HL-60/S4 treated with phorbol 12-myristate 13-acetate at 8.2 ng/mL for 4 days and 3 days (cell line): Measurements from ENCODE around the gene MLN.

Experiments
- in situ Hi-C: fragments of 300-500 bp; cut with MboI; formaldehyde crosslinking; loops from 2 replicates; pipeline ENCODE4 v1.15.0; 2022; ENCODE audit warnings: low sequenced_read_pairs

The MLN gene

GRCh38 chr6:33803571-33804053 lies at the start of gene MLN:
MLN (minus strand) TSS chr6:33804003; CDS start chr6:33801163, 2,840 bp downstream.
- in situ Hi-C loops = no loop called here

GRCh38 chr6:33853026-33853425 lies 49.2 kb upstream of the MLN start:
- in situ Hi-C loops = no loop called here

- in situ Hi-C loops = no loop called here
These were observed 48.2 kb upstream of the MLN start for GRCh38 chr6:33851959-33852358.

GRCh38 chr6:33850869-33851541 lies 47.2 kb upstream of the MLN start:
- in situ Hi-C loops = no loop called here

DNA sequence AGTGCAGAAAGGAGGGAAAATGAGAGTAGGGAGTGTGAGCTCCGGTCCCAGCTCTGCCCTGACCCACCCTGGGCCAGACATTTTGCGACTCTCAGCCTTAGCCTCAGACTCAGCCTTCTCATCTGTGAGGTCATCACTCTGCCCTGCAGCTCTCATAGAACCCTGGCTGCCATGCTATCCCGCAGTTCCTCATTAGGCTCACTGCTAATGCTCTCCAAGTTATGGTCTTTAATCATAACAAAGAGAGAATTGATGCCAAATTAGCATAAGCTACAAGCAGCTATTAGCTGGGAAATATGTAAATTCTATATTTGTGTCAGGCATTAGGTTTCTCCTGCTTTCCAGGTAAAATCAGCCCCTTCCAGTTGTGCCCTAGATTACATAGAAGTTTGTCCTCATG lies 46.5 kb upstream of the MLN start:
- in situ Hi-C loops = no loop called here

DNA sequence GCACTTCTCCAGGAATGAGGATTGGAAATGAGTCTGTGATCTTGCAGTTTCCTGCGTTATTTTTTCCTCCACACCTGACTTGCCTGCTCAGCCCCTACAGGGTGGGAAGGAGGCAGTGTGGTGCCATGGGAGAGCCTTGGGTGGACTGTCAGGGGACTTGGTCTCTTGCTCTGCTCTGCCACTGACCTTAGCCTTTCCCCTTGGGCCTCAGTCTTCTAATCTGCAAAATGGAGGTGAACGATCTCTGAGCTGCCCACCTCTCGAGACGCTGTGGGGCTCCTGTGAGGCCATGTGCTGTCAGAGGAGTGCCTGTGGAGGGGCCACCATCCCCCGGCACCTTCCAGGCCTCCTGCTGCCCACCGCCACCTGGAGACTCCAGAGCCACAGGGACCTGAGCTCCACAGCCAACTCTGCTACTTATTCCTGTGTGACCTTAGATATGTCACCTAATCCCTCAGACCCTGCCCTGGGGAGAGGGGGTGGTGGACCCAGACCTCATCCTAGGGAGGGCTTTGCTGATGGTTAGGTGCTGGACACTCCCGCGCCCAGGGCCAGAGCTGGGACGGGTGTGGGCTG lies 45.8 kb upstream of the MLN start:
- in situ Hi-C loops = no loop called here

GRCh38 chr6:33848484-33848883 lies 44.7 kb upstream of the MLN start:
- in situ Hi-C loops = no loop called here

- in situ Hi-C loops = no loop called here
These were observed 44.1 kb upstream of the MLN start for GRCh38 chr6:33847867-33848266.

GRCh38 chr6:33847078-33847477 lies 43.3 kb upstream of the MLN start:
- in situ Hi-C loops = no loop called here

DNA sequence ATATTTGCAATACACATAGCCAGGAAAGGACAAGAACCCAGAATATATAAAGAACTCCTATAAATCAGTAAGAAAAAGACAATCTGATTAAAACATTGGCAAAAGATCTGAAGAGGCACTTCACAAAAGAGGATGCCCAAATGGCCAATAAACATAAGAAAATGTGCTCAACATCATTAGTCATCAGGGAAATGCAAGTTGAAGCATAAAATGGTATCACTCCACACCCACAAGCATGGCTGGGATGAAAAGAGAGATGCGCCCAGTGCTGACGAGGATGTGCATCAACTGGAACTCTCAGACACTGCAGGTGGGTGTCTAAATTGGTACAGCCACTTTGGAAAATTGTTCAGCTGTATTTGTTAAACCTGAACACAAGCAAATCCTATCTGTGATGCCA lies 42.4 kb upstream of the MLN start:
- in situ Hi-C loops = no loop called here

GRCh38 chr6:33845031-33845745 lies 41.4 kb upstream of the MLN start:
- in situ Hi-C loops = no loop called here

GRCh38 chr6:33843131-33844121 lies 39.6 kb upstream of the MLN start:
- in situ Hi-C loops = no loop called here

DNA sequence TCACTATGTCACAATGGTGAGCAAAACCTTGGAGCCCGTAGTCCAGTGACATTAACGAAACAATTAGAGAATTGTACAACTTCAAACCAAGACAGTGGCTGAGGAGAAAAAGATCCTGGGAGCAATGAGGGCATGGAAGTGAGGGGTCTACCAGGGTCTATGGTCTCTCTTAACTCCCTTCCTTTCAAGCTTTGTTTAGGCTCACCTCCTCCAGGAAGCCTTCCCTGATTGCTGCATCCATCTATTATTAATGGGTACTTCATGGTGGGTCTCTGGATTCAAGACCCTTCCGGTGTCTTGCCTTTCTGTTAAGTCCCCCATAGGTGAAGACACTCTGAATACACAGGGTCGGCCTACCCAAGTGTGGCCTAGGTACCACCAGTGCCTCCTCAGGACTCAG lies 38.1 kb upstream of the MLN start:
- in situ Hi-C loops = no loop called here

DNA sequence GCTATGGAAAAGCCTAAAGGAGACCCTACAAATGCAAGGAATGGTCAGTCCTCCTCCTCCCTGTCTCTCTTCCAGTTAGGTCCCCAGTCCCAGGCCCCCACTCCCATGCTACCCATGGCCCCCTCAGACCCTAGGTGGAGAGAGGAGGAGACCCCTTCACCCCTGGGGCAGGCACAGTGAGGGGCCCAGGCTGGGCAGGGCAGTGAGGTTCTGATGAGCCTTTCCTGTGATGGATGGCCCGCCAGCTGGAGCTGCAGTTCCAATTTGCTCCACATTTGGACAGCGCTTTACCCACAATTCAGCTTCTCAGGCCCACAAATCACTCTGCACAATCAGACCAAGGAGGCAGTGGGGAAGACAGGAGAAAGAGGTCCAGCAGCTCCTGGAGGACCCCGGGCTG lies 37.3 kb upstream of the MLN start:
- in situ Hi-C loops = no loop called here

GRCh38 chr6:33840048-33840926 lies 36.5 kb upstream of the MLN start:
- in situ Hi-C loops = no loop called here

- in situ Hi-C loops = no loop called here
These were observed 35.7 kb upstream of the MLN start for GRCh38 chr6:33839399-33840047.

DNA sequence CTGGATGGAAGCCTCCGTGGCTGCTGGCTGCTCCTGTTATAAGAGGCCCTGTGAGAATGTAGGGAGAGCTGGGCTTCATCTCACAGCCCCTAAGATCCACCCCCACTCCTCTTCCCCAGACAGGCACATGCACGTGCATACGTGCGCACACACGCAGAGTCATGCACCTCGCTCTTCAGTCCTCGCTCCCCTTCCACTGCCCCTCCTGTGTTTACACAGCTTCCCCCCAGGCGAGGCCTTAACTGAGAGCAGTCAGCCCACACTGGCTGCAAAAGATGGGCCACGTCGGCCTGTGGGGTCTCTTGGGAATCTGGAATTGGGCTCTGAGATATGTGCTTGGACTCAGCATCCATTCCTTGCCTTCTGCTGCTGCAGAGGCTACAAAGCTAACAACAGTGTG lies 35.2 kb upstream of the MLN start:
- in situ Hi-C loops = no loop called here

- in situ Hi-C loops = no loop called here
These were observed 34.3 kb upstream of the MLN start for GRCh38 chr6:33837971-33838665.
